ENCODE data around the gene UGT1A9.
"Not testable (repeated sequence)": the region's sequence is repeated elsewhere in the genome, so short reads cannot be mapped to it uniquely, and the experiment has no call there.

DNA sequence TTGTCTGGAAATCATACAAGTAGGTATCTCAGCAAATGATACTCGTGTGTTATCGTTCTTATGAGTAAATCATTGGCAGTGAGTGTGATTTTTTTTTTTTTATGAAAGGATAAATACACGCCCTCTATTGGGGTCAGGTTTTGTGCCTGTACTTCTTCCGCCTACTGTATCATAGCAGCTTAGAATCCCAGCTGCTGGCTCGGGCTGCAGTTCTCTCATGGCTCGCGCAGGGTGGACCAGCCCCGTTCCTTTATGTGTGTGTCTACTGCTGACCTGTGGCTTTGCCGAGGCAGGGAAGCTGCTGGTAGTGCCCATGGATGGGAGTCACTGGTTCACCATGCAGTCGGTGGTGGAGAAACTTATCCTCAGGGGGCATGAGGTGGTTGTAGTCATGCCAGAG lies 35.4 kb upstream of the UGT1A9 start, which contains the start of gene UGT1A10:
- not testable (repeated sequence) for TF ChIP-seq POLR2A, POLR2AphosphoS5, EP300 (IDR thresholded peaks at IDR 0.05)
- TF ChIP-seq, protein P1, sequence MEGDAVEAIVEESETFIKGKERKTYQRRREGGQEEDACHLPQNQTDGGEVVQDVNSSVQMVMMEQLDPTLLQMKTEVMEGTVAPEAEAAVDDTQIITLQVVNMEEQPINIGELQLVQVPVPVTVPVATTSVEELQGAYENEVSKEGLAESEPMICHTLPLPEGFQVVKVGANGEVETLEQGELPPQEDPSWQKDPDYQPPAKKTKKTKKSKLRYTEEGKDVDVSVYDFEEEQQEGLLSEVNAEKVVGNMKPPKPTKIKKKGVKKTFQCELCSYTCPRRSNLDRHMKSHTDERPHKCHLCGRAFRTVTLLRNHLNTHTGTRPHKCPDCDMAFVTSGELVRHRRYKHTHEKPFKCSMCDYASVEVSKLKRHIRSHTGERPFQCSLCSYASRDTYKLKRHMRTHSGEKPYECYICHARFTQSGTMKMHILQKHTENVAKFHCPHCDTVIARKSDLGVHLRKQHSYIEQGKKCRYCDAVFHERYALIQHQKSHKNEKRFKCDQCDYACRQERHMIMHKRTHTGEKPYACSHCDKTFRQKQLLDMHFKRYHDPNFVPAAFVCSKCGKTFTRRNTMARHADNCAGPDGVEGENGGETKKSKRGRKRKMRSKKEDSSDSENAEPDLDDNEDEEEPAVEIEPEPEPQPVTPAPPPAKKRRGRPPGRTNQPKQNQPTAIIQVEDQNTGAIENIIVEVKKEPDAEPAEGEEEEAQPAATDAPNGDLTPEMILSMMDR (IDR thresholded peaks at IDR 0.05): not testable (repeated sequence)

Measured in gastroesophageal sphincter (tissue), 3 donors.